ENCODE results near the gene ZCCHC13.
"Not testable (repeated sequence)": the region's sequence is repeated elsewhere in the genome, so short reads cannot be mapped to it uniquely, and the experiment has no call there.

Gene ZCCHC13

GRCh38 chrX:74304016-74304415 lies at the start of gene ZCCHC13:
Gene ZCCHC13, plus strand, starts transcription at chrX:74304180. Its CDS starts 87 bp downstream, at chrX:74304267.
- H3K27me3 ChIP-seq (ENCODE audit: insufficient read depth, low read length, poor library complexity, severe bottlenecking) = no peaks in the 10 kb centered on the region

DNA sequence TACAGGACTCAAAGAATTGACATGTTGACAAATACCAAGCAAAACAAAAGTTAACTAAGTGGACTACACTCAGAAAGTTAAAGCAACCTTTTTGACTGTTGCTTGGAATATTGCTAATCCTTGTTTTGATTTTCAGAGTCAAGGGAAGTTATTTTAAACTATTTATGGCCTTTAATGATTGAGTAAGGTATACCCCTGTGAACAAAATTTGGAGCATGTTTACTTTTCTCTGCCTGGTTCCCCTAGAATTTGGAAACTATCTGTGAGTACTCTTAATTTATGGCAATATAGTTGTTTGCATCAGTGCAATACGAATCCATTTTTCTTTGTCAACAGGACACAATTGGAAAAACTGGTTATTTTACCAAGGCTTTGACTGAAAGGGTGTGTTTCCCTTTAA lies 45.9 kb upstream of the ZCCHC13 start:
- not testable (repeated sequence) for H3K4me1 ChIP-seq (ENCODE audit: insufficient read depth, low read length, poor library complexity, severe bottlenecking); H3K79me2 ChIP-seq (ENCODE audit: insufficient read depth, low read length); H3K27me3 ChIP-seq (ENCODE audit: insufficient read depth, low read length, poor library complexity, severe bottlenecking); H4K20me1 ChIP-seq (ENCODE audit: insufficient read depth, low read length, poor library complexity, severe bottlenecking); H3K9me2 ChIP-seq (replicated peaks; ENCODE audit: low read depth, low read length); H3K4me2 ChIP-seq (ENCODE audit: low read depth, low read length, poor library complexity, severe bottlenecking); H3K9me3 ChIP-seq (ENCODE audit: insufficient read depth, low read depth, low read length); H3K9ac ChIP-seq (ENCODE audit: low read depth, low read length, poor library complexity, severe bottlenecking); H3K4me3 ChIP-seq (ENCODE audit: low read length, poor library complexity, severe bottlenecking); H3F3A ChIP-seq (ENCODE audit: low read depth); H2AFZ ChIP-seq (ENCODE audit: low read length)
- peaks cover 35% of the 10 kb centered on the region; the same call in 1 of the 2 replicates for H3K36me3 ChIP-seq (ENCODE audit: insufficient read depth, low read length)

More at GRCh38 chrX:74304016-74304415, at the start of gene ZCCHC13:
- Histone ChIP-seq H3K9me3 (ENCODE audit: insufficient read depth, low read depth, low read length) (no peaks in the 10 kb centered on the region), H3K4me2 (ENCODE audit: low read depth, low read length, poor library complexity, severe bottlenecking) (no peak within 1 kb of the TSS), H3K36me3 (ENCODE audit: insufficient read depth, low read length) (no peaks in the 10 kb centered on the region), H3F3A (ENCODE audit: low read depth) (no peaks in the 10 kb centered on the region), H3K4me3 (ENCODE audit: low read length, poor library complexity, severe bottlenecking) (no peak within 1 kb of the TSS), H2AFZ (ENCODE audit: low read length) (no peak within 1 kb of the TSS), H3K9me2 (replicated peaks; ENCODE audit: low read depth, low read length) (no peaks in the 10 kb centered on the region), H4K20me1 (ENCODE audit: insufficient read depth, low read length, poor library complexity, severe bottlenecking) (no peaks in the 10 kb centered on the region), H3K79me2 (ENCODE audit: insufficient read depth, low read length) (no peaks in the 10 kb centered on the region), H3K4me1 (ENCODE audit: insufficient read depth, low read length, poor library complexity, severe bottlenecking) (no peaks in the 10 kb centered on the region), H3K9ac (ENCODE audit: low read depth, low read length, poor library complexity, severe bottlenecking) (no peak within 1 kb of the TSS)
- TF ChIP-seq, protein P1, sequence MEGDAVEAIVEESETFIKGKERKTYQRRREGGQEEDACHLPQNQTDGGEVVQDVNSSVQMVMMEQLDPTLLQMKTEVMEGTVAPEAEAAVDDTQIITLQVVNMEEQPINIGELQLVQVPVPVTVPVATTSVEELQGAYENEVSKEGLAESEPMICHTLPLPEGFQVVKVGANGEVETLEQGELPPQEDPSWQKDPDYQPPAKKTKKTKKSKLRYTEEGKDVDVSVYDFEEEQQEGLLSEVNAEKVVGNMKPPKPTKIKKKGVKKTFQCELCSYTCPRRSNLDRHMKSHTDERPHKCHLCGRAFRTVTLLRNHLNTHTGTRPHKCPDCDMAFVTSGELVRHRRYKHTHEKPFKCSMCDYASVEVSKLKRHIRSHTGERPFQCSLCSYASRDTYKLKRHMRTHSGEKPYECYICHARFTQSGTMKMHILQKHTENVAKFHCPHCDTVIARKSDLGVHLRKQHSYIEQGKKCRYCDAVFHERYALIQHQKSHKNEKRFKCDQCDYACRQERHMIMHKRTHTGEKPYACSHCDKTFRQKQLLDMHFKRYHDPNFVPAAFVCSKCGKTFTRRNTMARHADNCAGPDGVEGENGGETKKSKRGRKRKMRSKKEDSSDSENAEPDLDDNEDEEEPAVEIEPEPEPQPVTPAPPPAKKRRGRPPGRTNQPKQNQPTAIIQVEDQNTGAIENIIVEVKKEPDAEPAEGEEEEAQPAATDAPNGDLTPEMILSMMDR (conservative IDR thresholded peaks at IDR 0.05; ENCODE audit: low read length) = no peak
- no peak for TF ChIP-seq EZH2phosphoT487 (IDR thresholded peaks at IDR 0.05; ENCODE audit: borderline replicate concordance)

- Histone ChIP-seq H3K4me3 (ENCODE audit: low read length, poor library complexity, severe bottlenecking) (no peak overlapping the region), H3K79me2 (ENCODE audit: insufficient read depth, low read length) (no peaks in the 10 kb centered on the region), H3K4me2 (ENCODE audit: low read depth, low read length, poor library complexity, severe bottlenecking) (no peak overlapping the region), H3K4me1 (ENCODE audit: insufficient read depth, low read length, poor library complexity, severe bottlenecking) (no peaks in the 10 kb centered on the region), H2AFZ (ENCODE audit: low read length) (no peak overlapping the region), H3F3A (ENCODE audit: low read depth) (no peaks in the 10 kb centered on the region), H3K9me2 (replicated peaks; ENCODE audit: low read depth, low read length) (no peaks in the 10 kb centered on the region), H3K9ac (ENCODE audit: low read depth, low read length, poor library complexity, severe bottlenecking) (no peak overlapping the region), H3K27me3 (ENCODE audit: insufficient read depth, low read length, poor library complexity, severe bottlenecking) (no peaks in the 10 kb centered on the region), H3K9me3 (ENCODE audit: insufficient read depth, low read depth, low read length) (no peaks in the 10 kb centered on the region), H4K20me1 (ENCODE audit: insufficient read depth, low read length, poor library complexity, severe bottlenecking) (no peaks in the 10 kb centered on the region), H3K36me3 (ENCODE audit: insufficient read depth, low read length) (peaks cover 35% of the 10 kb centered on the region; the same call in 1 of the 2 replicates)
- TF ChIP-seq, protein P1 (conservative IDR thresholded peaks at IDR 0.05; ENCODE audit: low read length) = no peak
- TF ChIP-seq EZH2phosphoT487 (IDR thresholded peaks at IDR 0.05; ENCODE audit: borderline replicate concordance) = no peak
Measured at GRCh38 chrX:74259885-74260491, 44.0 kb upstream of the ZCCHC13 start.

All from Loucy (cell line).